HepG2 (cell line): ENCODE data around the gene CHIC2. TPM values are rescaled to one million over a fixed set of nuclear protein-coding genes. Genes with fewer than 3 reads are reported as not detected.

ENCODE experiments used
- ATAC-seq: fragments of 200-7000 bp; cut with Tn5 transposase; 3 replicates; pipeline ENCODE4 v1.9.1; 2020; ENCODE audit warnings: mild to moderate bottlenecking, moderate library complexity
- BruUV-seq: library from RNA; stranded (reverse); fragments of 400-500 nt; replicated peaks from 2 replicates; lab custom pipeline; 2021; lab: Mats Ljungman, UMichigan
- CTCF ChIA-PET: fragments of 300-600 bp; formaldehyde crosslinking; extraction: SDS; loops from one replicate; lab custom pipeline; 2021; ENCODE audit warnings: low total read pairs, inconsistent platforms, low intra/inter-chr PET ratio; lab: Yijun Ruan, JAX
- POLR2A ChIA-PET: fragments of 350-600 bp; sonication (Branson Sonifier 250); formaldehyde crosslinking; loops from one replicate; lab custom pipeline; 2020; ENCODE audit warnings: antibody characterized with exemption, inconsistent platforms; lab: Yijun Ruan, JAX
- DNase-seq: peaks from one replicate; pipeline ENCODE4 v3.0.0-alpha.2; 2015; ENCODE audit warnings: low spot score
- FAIRE-seq: peaks from 3 replicates; lab custom pipeline; 2011; peaks lifted over from hg19 to GRCh38; lab: Jason Lieb, UNC
- H2AFZ ChIP-seq: one replicate; pipeline ENCODE4 v1.6.1; 2011; ENCODE audit warnings: low read length, inconsistent platforms
- H3K27ac ChIP-seq: fragments of 300-600 bp; 3 replicates; pipeline ENCODE4 v1.8.0; 2011; ENCODE audit warnings: mixed run types, mild to moderate bottlenecking, mixed read lengths, low read length, inconsistent platforms; ENCODE audit not compliant: insufficient read depth; ENCODE audit errors: extremely low read length
- H3K27me3 ChIP-seq, 2 experiments: fragments of 200-600 bp in 1 of 2; 2 replicates in 1 of 2; 3 replicates in 1 of 2; pipeline versions ENCODE4 v1.6.0 to v1.8.0; 2011; ENCODE audit warnings: low read length in 2 of 2, mild to moderate bottlenecking in 2 of 2, moderate library complexity in 2 of 2, inconsistent platforms in 1 of 2; ENCODE audit not compliant: insufficient read depth in 2 of 2, control insufficient read depth in 1 of 2
- H3K36me3 ChIP-seq, 2 experiments: fragments of 200-600 bp in 1 of 2; replicated peaks in 1 of 2; 2 replicates in 1 of 2; 3 replicates in 1 of 2; pipeline versions ENCODE4 v1.5.1 to v1.8.0; 2011; ENCODE audit warnings: low read length in 2 of 2, inconsistent platforms in 1 of 2; ENCODE audit not compliant: insufficient read depth in 2 of 2, control insufficient read depth in 1 of 2
- H3K4me1 ChIP-seq: 2 replicates; pipeline ENCODE4 v1.5.1; 2012; ENCODE audit warnings: low read length, inconsistent platforms; ENCODE audit not compliant: insufficient read depth
- H3K4me2 ChIP-seq: 2 replicates; pipeline ENCODE4 v1.6.0; 2011; ENCODE audit warnings: low read depth, low read length, inconsistent platforms
- H3K4me3 ChIP-seq, 3 experiments: fragments of 200-600 bp in 1 of 3; sonication (generic), shearing (Covaris generic) in 1 of 3; replicated peaks in 1 of 3; 2 replicates each; pipeline ENCODE4 v1.5.1; 2011 to 2016; ENCODE audit warnings: low read length in 3 of 3, inconsistent platforms in 2 of 3, low read depth in 2 of 3, mild to moderate bottlenecking in 2 of 3, control low read depth in 1 of 3, mixed read lengths in 1 of 3; ENCODE audit not compliant: insufficient read depth in 1 of 3
- H3K79me2 ChIP-seq: one replicate; pipeline ENCODE4 v1.6.1; 2011; ENCODE audit warnings: low read length, inconsistent platforms; ENCODE audit not compliant: insufficient read depth
- H3K9ac ChIP-seq: 2 replicates; pipeline ENCODE4 v1.6.0; 2011; ENCODE audit warnings: mild to moderate bottlenecking, low read depth, low read length, inconsistent platforms; ENCODE audit not compliant: insufficient read depth
- H3K9me3 ChIP-seq: 2 replicates; pipeline ENCODE4 v1.5.1; 2012; ENCODE audit warnings: mild to moderate bottlenecking, low read length
- H4K20me1 ChIP-seq: 2 replicates; pipeline ENCODE4 v1.6.0; 2011; ENCODE audit warnings: inconsistent platforms, mild to moderate bottlenecking, low read length, moderate library complexity; ENCODE audit not compliant: insufficient read depth
- CBFB ChIP-seq: sonication (generic); formaldehyde crosslinking; IDR thresholded peaks from 2 replicates; pipeline ENCODE4 v1.4.0; 2020; ENCODE audit warnings: missing genetic modification reagents
- DR1 ChIP-seq: sonication (generic); formaldehyde crosslinking; IDR thresholded peaks from 2 replicates; pipeline ENCODE4 v1.8.0; 2021; ENCODE audit warnings: mild to moderate bottlenecking, missing genetic modification reagents, inconsistent platforms
- HMGA1 ChIP-seq: sonication (generic); formaldehyde crosslinking; conservative IDR thresholded peaks from 2 replicates; pipeline ENCODE4 v1.4.0; 2020; ENCODE audit warnings: missing genetic modification reagents
- HNRNPLL ChIP-seq: fragments of 200-400 bp; formaldehyde crosslinking; IDR thresholded peaks from 2 replicates; pipeline ENCODE4 v1.6.1; 2017; ENCODE audit warnings: mild to moderate bottlenecking, low read depth, low read length; ENCODE audit not compliant: poor library complexity, severe bottlenecking
- HOXA5 ChIP-seq: sonication (generic); formaldehyde crosslinking; IDR thresholded peaks from 2 replicates; pipeline ENCODE4 v1.4.0; 2020; ENCODE audit warnings: missing genetic modification reagents
- KLF15 ChIP-seq: sonication (generic); formaldehyde crosslinking; IDR thresholded peaks from 2 replicates; pipeline ENCODE4 v1.8.1; 2023; ENCODE audit warnings: borderline replicate concordance, mild to moderate bottlenecking, inconsistent platforms, missing genetic modification reagents, mixed read lengths
- NONO ChIP-seq, 2 experiments: fragments of 450-650 bp in 1 of 2; sonication (generic) in 1 of 2; formaldehyde crosslinking in 1 of 2; IDR thresholded peaks in 1 of 2; conservative IDR thresholded peaks in 1 of 2; 2 replicates each; pipeline versions ENCODE4 v1.6.1 to v1.8.0; 2017 to 2022; ENCODE audit warnings: mild to moderate bottlenecking in 1 of 2, missing genetic modification reagents in 1 of 2, moderate library complexity in 1 of 2
- NR2F2 ChIP-seq: IDR thresholded peaks from 2 replicates; pipeline ENCODE4 v1.6.1; 2012; ENCODE audit warnings: low read depth, inconsistent platforms, borderline replicate concordance
- RNF2 ChIP-seq: fragments of 450-650 bp; conservative IDR thresholded peaks from 2 replicates; pipeline ENCODE4 v1.6.1; 2016; ENCODE audit warnings: low read depth
- RXRA ChIP-seq: sonication (generic); formaldehyde crosslinking; IDR thresholded peaks from 2 replicates; pipeline ENCODE4 v1.5.1; 2020; ENCODE audit warnings: missing genetic modification reagents
- XBP1 ChIP-seq: sonication (generic); formaldehyde crosslinking; IDR thresholded peaks from 2 replicates; pipeline ENCODE4 v1.5.0; 2020; ENCODE audit warnings: missing genetic modification reagents
- ZFX ChIP-seq: sonication (generic); formaldehyde crosslinking; IDR thresholded peaks from 2 replicates; pipeline ENCODE4 v1.4.0; 2020; ENCODE audit warnings: mild to moderate bottlenecking, low read depth, missing genetic modification reagents, moderate library complexity
- ZNF225 ChIP-seq: sonication (generic); formaldehyde crosslinking; IDR thresholded peaks from 2 replicates; pipeline ENCODE4 v1.4.0; 2020; ENCODE audit warnings: mild to moderate bottlenecking, missing genetic modification reagents
- ZNF367 ChIP-seq: sonication (generic); formaldehyde crosslinking; IDR thresholded peaks from 2 replicates; pipeline ENCODE4 v1.4.0; 2020; ENCODE audit warnings: missing genetic modification reagents, borderline replicate concordance
- ZNF484 ChIP-seq: sonication (generic); formaldehyde crosslinking; IDR thresholded peaks from 2 replicates; pipeline ENCODE4 v1.5.1; 2020; ENCODE audit warnings: mild to moderate bottlenecking, low read depth, missing genetic modification reagents, borderline replicate concordance
- ZNF766 ChIP-seq: sonication (generic); formaldehyde crosslinking; IDR thresholded peaks from 2 replicates; pipeline ENCODE4 v1.5.0; 2020; ENCODE audit warnings: missing genetic modification reagents, borderline replicate concordance
- ZNF780A ChIP-seq: sonication (generic); formaldehyde crosslinking; IDR thresholded peaks from 2 replicates; pipeline ENCODE4 v1.8.0; 2022; ENCODE audit warnings: mild to moderate bottlenecking, missing genetic modification reagents, moderate library complexity
- WGBS: methylation state at CpG from one replicate; pipeline ENCODE4 v1.1.6; 2017; ENCODE audit warnings: low lambda C conversion rate; 5-methylcytosine and 5-hydroxymethylcytosine counted together
- in situ Hi-C: cut with HindIII; loops from 2 replicates; pipeline ENCODE4 v1.10.0; 2017; ENCODE audit warnings: low pct_unique_long_range_greater_than_20kb; ENCODE audit not compliant: extremely low pct_ligation_motif_present
- intact Hi-C: fragments of 100-400 bp; cut with micrococcal nuclease; formaldehyde crosslinking; loops from one replicate; pipeline ENCODE4 v1.10.0; 2022; ENCODE audit not compliant: unreplicated experiment
- polyA plus RNA-seq, 8 experiments: library from polyadenylated mRNA; depleted of rRNA in 3 of 8; stranded (reverse) in 7 of 8; unstranded in 1 of 8; fragments of >200 nt; fragmentation: Illumina TruSeq in 4 of 8; extraction: Trizol in 4 of 8; gene quantifications; 2 replicates each; pipeline versions ENCODE4 v1.2.1 to v1.2.3, GENCODE V29; 2011 to 2016; ENCODE audit warnings: low read depth in 4 of 8, missing spikeins in 1 of 8, mixed read lengths in 1 of 8; ENCODE audit not compliant: insufficient read depth in 1 of 8
- total RNA-seq, 5 experiments: library from RNA; depleted of rRNA; stranded (reverse); fragments of >200 nt; fragmentation: Illumina TruSeq; extraction: Trizol; gene quantifications; 2 replicates each; pipeline ENCODE4 v1.2.3, GENCODE V29; 2016; ENCODE audit warnings: low read depth in 1 of 5
- TF ChIP-seq, protein P1 (sequence below): sonication (generic); formaldehyde crosslinking; IDR thresholded peaks from 2 replicates; pipeline ENCODE4 v1.8.0; 2022; ENCODE audit warnings: mild to moderate bottlenecking, missing genetic modification reagents

Gene CHIC2
- total and polyA plus RNA-seq, 2 of the 13 experiments (the other 11 are each of a cell fraction or from before 2014, with no cell fraction given) = 10.0 to 17.2 TPM

DNA sequence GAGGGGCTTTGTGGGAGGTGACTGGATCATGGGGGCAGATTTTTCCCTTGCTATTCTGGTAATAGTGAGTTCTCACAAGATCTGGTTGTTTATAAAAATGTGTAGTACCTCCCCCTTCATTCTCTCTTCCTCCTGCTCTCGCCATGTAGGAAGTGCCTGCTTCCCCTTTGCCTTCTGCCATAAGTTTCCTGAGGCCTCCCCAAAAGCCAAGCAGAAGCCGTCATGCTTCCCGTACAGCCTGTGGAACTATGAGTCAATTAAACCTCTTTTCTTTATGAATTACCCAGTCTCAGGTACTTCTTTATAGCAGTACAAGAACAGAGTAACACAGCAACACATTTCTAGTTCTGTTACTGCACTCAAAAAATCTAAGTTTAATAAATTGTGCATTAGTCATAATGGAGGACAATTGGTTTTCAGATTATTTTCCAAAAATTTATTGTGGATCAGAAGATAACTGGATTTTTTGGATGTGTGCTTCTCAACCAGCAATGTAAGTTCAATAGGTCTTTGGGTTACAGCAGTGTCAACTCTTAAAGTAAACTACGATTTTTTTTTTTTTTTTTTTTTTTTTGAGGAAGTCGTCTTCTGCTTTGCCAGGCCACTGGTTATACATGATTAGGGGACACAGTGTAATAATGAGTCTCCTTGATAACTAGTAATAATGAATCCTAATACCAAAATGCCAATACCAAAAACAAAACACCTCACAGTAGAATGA lies 69.9 kb downstream of the CHIC2 start:
- POLR2A ChIA-PET = no interaction called here
- in situ Hi-C loops = no loop called here
- BruUV-seq = no TSS peak

More for the DNA sequence above, 69.9 kb downstream of the CHIC2 start:
- Histone ChIP-seq H3K4me2 (no peak overlapping the region), H4K20me1 (no peaks in the 10 kb centered on the region), H3K27ac (no peak overlapping the region), H3K4me3 (no peak overlapping the region), H3K79me2 (no peaks in the 10 kb centered on the region), H3K27me3 (no peaks in the 10 kb centered on the region), H3K9me3 (no peaks in the 10 kb centered on the region), H3K36me3 (no peaks in the 10 kb centered on the region), H3K4me1 (peaks cover 15% of the 10 kb centered on the region), H2AFZ (no peak overlapping the region), H3K9ac (no peak overlapping the region)
- FAIRE-seq (no peak), DNase-seq (no peak), ATAC-seq (no peak)
- CTCF ChIA-PET = no interaction called here
- intact Hi-C loops = no loop called here
- no peak for TF ChIP-seq RNF2
- TF ChIP-seq KLF15 (CRISPR knock-in tag) = no peak
- no peak for TF ChIP-seq DR1 (CRISPR knock-in tag)
- no peak for TF ChIP-seq ZNF367 (CRISPR knock-in tag)
- no peak for TF ChIP-seq XBP1 (CRISPR knock-in tag)
- TF ChIP-seq HOXA5 (CRISPR knock-in tag) = no peak
- no peak for TF ChIP-seq CBFB
- no peak for TF ChIP-seq HNRNPLL
- TF ChIP-seq, protein P1, sequence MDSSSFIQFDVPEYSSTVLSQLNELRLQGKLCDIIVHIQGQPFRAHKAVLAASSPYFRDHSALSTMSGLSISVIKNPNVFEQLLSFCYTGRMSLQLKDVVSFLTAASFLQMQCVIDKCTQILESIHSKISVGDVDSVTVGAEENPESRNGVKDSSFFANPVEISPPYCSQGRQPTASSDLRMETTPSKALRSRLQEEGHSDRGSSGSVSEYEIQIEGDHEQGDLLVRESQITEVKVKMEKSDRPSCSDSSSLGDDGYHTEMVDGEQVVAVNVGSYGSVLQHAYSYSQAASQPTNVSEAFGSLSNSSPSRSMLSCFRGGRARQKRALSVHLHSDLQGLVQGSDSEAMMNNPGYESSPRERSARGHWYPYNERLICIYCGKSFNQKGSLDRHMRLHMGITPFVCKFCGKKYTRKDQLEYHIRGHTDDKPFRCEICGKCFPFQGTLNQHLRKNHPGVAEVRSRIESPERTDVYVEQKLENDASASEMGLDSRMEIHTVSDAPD = no peak
- no peak for TF ChIP-seq ZNF780A
- TF ChIP-seq NR2F2 = no peak
- TF ChIP-seq ZFX = no peak
- TF ChIP-seq NONO (IDR thresholded peaks at IDR 0.05) = no peak
- TF ChIP-seq NONO (CRISPR knock-in tag; conservative IDR thresholded peaks at IDR 0.05) = no peak
- TF ChIP-seq ZNF225 (CRISPR knock-in tag) = no peak
- TF ChIP-seq HMGA1 = no peak
- no peak for TF ChIP-seq ZNF766 (CRISPR knock-in tag)
- TF ChIP-seq ZNF484 = no peak
- no peak for TF ChIP-seq RXRA (CRISPR knock-in tag)
- WGBS = 97% methylated on average over 5 of the region's 5 CpGs
